Activated CD4-positive, alpha-beta memory T cell treated with anti-CD3 and anti-CD28 coated beads, Interleukin-2, amount 10 ng/mL, durations not matched to agents 7 days and 5 days (primary cell): ENCODE data around the gene GFER. TPM values are rescaled to one million over a fixed set of nuclear protein-coding genes. Genes with fewer than 3 reads are reported as not detected.

Experiments used
- CTCF ChIA-PET: fragments of 350-600 bp; sonication (Branson Sonifier 250); formaldehyde crosslinking; loops from one replicate; lab custom pipeline; 2021; ENCODE audit warnings: antibody characterized with exemption, inconsistent platforms; lab: Charles Lee
- POLR2A ChIA-PET: fragments of 350-600 bp; sonication (Branson Sonifier 250); formaldehyde crosslinking; loops from one replicate; lab custom pipeline; 2021; ENCODE audit warnings: antibody characterized with exemption; lab: Charles Lee
- DNase-seq: peaks from one replicate; pipeline ENCODE4 v3.0.0-alpha.2; 2020
- H3K27ac Mint-ChIP-seq: one replicate; pipeline ENCODE4 v1.8.0; 2021; ENCODE audit warnings: mild to moderate bottlenecking, mixed read lengths
- H3K27me3 Mint-ChIP-seq: one replicate; pipeline ENCODE4 v1.8.0; 2021; ENCODE audit warnings: mixed read lengths
- H3K36me3 Mint-ChIP-seq: one replicate; pipeline ENCODE4 v1.8.0; 2021; ENCODE audit warnings: low read depth, mixed read lengths
- H3K4me1 Mint-ChIP-seq: one replicate; pipeline ENCODE4 v1.8.0; 2021; ENCODE audit warnings: mixed read lengths
- H3K4me3 Mint-ChIP-seq: one replicate; pipeline ENCODE4 v1.8.0; 2021; ENCODE audit warnings: mild to moderate bottlenecking, mixed read lengths
- H3K9me3 Mint-ChIP-seq: one replicate; pipeline ENCODE4 v1.8.0; 2021; ENCODE audit warnings: mixed read lengths
- total RNA-seq, 2 experiments: library from RNA; stranded (reverse); gene quantifications; one replicate each; pipeline ENCODE4 v1.2.3, GENCODE V29; 2021

The GFER gene
- total RNA-seq, 2 experiments from 2014 or later: 29.1 to 32.0 TPM

DNA sequence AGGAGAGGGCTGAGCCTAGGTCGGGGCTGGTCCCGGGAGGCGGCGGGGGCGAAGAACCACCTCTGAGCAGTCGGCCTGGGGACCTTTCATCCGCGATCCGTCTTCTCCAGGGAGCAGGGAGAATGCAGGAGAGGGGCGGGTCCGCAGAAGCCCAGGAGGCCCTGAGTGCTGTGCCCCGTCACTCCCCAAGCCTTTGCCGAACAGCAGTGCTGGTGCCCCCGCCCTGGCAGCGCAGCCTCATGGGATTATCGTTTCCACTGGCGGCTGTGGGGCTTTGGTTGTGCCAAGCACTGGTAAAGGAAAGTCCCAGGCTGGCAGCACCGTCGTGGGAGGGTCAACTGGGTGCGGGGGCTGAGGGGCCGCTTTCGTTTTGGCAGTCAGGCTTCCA lies 11.5 kb upstream of the GFER start:
- Mint-ChIP-seq H3K27ac (peak overlapping the region; percentile 95), H3K4me1 (peaks cover 31% of the 10 kb centered on the region), H3K36me3 (peaks cover 20% of the 10 kb centered on the region), H3K9me3 (no peaks in the 10 kb centered on the region), H3K4me3 (peak overlapping the region; percentile 90), H3K27me3 (no peaks in the 10 kb centered on the region)
- ChIA-PET CTCF (interaction anchor here (0.8 to 2.3 kb wide), 2 partner anchors 32 to 168 kb away, joined by 3 to 8 read pairs; no protein-coding TSS in a partner anchor), POLR2A (interaction anchor here (0.7 to 3.9 kb wide), 10 partner anchors 8 to 190 kb away, joined by 3 to 48 read pairs (median 6); partner anchors contain the start of genes GFER, NDUFB10, NOXO1 and NUBP2)
- DNase-seq: peak; percentile 28

DNA sequence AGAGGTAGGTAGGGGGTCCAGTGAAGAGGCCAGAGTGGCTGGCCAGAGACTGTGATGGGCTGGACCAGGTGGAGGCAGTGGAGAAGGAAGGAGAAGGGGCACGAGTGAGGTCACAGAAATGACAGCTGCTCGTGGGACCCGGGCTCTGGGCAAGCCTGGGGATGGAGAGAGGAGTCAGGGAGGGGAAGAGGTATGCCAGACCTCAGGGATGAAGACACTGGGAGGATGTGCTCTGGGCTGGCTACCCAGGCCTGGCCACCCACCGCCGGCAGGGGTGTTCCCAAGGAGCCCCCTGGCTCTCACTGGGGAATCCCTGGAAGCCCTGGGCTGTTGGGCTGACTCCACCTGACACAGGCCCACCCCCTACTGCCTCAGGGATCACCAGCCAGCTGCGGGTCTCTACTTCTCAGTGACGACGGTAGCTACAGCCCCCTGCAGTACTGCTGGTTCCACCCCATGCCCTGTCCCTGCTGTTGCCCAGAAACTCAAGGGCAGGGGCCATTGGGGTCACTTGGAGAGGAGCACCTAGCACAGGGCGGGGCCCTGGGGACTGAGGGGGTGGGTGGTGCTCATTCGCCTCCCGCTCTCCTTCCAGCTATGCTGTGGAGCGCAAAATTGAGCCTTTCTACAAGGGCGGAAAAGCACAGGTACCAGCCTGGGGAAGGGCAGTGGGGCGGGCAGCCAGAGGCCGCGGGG lies 10.4 kb upstream of the GFER start:
- no peak for DNase-seq
- peaks cover 23% of the 10 kb centered on the region for H3K36me3 Mint-ChIP-seq
- ChIA-PET POLR2A (interaction anchor here (0.8 to 3.9 kb wide), 3 partner anchors 9 to 11 kb away, joined by 3 to 47 read pairs (median 8); partner anchors contain the start of genes GFER and RPS2), CTCF (no interaction called here)
- H3K27me3 Mint-ChIP-seq: no peaks in the 10 kb centered on the region
- H3K4me1 Mint-ChIP-seq: peaks cover 29% of the 10 kb centered on the region
- H3K4me3 Mint-ChIP-seq: no peak overlapping the region
- H3K9me3 Mint-ChIP-seq: no peaks in the 10 kb centered on the region
- no peak overlapping the region for H3K27ac Mint-ChIP-seq

DNA sequence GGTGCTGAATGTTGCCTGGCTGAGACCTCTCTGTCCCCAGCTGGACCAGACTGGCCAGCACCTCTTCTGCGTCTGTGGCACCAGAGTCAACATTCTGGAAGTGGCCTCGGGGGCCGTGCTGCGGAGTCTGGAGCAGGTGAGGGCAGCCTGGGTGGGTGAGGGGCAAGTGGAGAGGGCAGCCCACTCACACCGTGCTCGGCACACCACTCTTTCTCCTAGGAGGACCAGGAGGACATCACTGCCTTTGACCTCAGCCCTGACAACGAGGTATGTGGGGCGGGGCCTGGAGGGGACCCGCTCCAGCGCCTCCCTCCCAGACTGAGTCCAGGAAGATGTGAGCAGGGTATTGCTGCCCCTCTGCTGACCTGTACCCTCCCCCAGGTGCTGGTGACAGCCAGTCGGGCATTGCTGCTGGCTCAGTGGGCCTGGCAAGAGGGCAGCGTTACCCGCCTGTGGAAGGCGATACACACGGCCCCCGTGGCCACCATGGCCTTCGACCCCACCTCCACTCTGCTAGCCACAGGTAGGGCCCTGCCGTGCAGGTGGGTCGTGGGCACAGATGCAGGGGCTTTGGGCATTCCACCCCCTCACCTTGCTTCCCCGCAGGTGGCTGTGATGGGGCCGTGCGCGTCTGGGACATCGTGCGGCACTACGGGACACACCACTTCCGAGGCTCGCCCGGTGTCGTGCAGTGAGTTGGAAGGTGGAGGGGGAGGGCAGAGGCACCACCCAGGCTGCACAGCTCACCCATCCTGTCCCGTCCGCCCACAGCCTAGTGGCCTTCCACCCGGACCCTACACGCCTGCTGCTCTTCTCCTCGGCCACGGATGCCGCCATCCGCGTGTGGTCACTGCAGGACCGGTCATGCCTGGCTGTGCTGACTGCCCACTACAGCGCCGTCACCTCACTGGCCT lies 9.6 kb upstream of the GFER start:
- ChIA-PET POLR2A (interaction anchor here (1.7 to 12.7 kb wide), 3 partner anchors 9 to 11 kb away, joined by 8 to 149 read pairs (median 47); partner anchors contain the start of genes GFER, NDUFB10, RNF151 and RPS2), CTCF (no interaction called here)
- H3K36me3 Mint-ChIP-seq: peaks cover 24% of the 10 kb centered on the region
- H3K27ac Mint-ChIP-seq: no peak overlapping the region
- H3K4me3 Mint-ChIP-seq: peak overlapping the region; percentile 17
- H3K4me1 Mint-ChIP-seq: peaks cover 29% of the 10 kb centered on the region
- no peaks in the 10 kb centered on the region for H3K9me3 Mint-ChIP-seq
- DNase-seq: no peak
- H3K27me3 Mint-ChIP-seq: no peaks in the 10 kb centered on the region

DNA sequence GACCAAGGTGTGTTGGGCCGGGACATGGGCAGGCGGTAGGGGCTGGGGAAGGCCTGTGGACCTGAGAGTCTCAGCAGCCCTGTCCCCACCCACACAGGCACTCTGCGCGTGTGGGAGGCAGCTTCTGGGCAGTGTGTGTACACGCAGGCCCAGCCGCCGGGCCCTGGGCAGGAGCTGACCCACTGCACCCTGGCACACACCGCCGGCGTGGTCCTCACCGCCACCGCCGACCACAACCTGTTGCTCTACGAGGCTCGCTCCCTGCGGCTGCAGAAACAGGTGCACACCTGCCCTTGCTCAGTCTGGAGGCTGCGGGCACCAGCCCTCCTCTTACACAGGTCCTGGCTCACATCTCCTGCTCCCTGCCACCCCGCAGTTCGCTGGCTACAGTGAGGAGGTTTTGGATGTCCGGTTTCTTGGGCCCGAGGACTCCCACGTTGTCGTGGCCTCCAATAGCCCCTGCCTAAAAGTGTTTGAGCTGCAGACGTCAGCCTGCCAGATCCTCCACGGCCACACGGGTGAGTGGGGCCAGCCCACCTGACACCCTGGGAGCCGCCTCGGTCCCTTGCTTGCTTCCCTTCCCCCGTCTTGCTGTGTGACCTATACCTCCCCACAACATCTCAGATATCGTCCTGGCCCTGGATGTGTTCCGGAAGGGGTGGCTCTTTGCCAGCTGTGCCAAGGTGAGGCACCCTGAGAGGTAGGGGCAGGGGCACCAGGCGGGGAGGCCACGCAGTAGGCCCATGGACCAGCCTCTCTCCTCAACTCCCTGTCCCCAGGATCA lies 8.4 kb upstream of the GFER start:
- POLR2A ChIA-PET: interaction anchor here (12.7 kb wide), 1 partner anchor 12 kb away, joined by 149 read pairs; the partner anchor contains the start of genes NDUFB10, RNF151 and RPS2
- no peak for DNase-seq
- CTCF ChIA-PET: no interaction called here
- Mint-ChIP-seq H3K9me3 (no peaks in the 10 kb centered on the region), H3K27me3 (peaks cover 5% of the 10 kb centered on the region), H3K4me1 (peaks cover 25% of the 10 kb centered on the region), H3K27ac (no peak overlapping the region), H3K36me3 (peaks cover 25% of the 10 kb centered on the region), H3K4me3 (no peak overlapping the region)

DNA sequence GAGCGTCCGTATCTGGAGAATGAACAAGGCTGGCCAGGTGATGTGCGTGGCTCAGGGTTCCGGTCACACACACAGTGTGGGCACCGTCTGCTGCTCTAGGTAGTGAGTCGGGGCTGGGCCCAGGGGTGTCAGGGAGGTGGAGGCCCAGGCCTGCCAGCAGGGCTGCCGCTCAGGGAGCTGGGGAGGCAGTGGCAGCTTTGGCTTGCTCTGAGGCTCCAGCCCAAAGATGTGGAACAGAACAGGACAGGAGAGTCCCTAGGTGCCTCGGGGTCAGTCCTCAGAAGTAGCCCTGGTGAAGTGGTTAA lies 7.8 kb upstream of the GFER start:
- POLR2A ChIA-PET: interaction anchor here (12.7 kb wide), 1 partner anchor 12 kb away, joined by 149 read pairs; the partner anchor contains the start of genes NDUFB10, RNF151 and RPS2
- H3K9me3 Mint-ChIP-seq: no peaks in the 10 kb centered on the region
- H3K4me3 Mint-ChIP-seq: no peak overlapping the region
- no peak for DNase-seq
- CTCF ChIA-PET: no interaction called here
- H3K27ac Mint-ChIP-seq: no peak overlapping the region
- peaks cover 25% of the 10 kb centered on the region for H3K36me3 Mint-ChIP-seq
- H3K27me3 Mint-ChIP-seq: peaks cover 7% of the 10 kb centered on the region
- peaks cover 20% of the 10 kb centered on the region for H3K4me1 Mint-ChIP-seq

DNA sequence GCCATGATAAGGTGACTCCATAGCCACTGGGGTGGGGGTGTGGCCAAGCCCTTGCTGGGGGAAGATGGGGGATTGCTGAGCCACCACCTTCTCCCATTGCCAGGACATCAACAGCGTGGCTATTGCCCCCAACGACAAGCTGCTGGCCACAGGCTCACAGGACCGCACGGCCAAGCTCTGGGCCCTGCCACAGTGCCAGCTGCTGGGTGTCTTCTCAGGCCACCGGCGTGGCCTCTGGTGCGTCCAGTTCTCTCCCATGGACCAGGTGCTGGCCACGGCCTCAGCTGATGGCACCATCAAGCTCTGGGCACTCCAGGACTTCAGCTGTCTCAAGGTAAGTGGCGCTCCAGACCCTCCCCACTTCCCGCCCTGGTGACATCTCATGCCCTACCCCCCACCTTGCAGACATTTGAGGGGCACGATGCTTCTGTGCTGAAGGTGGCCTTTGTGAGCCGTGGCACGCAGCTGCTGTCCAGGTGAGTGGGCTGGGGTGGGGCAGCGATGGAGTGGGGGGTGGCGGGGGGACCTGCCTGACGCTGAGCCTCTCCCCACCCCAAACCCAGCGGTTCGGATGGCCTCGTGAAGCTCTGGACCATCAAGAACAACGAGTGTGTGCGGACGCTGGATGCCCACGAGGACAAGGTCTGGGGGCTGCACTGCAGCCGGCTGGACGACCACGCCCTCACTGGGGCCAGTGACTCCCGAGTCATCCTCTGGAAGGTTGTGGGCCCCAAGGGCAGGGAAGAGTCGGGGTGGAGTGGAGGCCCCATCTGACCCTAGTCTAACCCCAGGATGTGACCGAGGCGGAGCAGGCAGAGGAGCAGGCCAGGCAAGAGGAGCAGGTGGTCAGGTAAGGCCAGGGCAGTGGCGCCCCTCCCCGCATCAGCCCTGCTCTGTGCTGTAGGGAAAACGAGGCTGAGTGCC lies 6.8 kb upstream of the GFER start:
- no peak overlapping the region for H3K4me3 Mint-ChIP-seq
- H3K9me3 Mint-ChIP-seq: no peaks in the 10 kb centered on the region
- H3K27ac Mint-ChIP-seq: no peak overlapping the region
- CTCF ChIA-PET: no interaction called here
- H3K36me3 Mint-ChIP-seq: peaks cover 18% of the 10 kb centered on the region
- H3K4me1 Mint-ChIP-seq: peaks cover 15% of the 10 kb centered on the region
- H3K27me3 Mint-ChIP-seq: peaks cover 16% of the 10 kb centered on the region
- POLR2A ChIA-PET: interaction anchor here (1.1 to 12.7 kb wide), 4 partner anchors 13 to 177 kb away, joined by 3 to 149 read pairs (median 4); partner anchors contain the start of genes NDUFB10, RNF151 and RPS2
- DNase-seq: no peak

DNA sequence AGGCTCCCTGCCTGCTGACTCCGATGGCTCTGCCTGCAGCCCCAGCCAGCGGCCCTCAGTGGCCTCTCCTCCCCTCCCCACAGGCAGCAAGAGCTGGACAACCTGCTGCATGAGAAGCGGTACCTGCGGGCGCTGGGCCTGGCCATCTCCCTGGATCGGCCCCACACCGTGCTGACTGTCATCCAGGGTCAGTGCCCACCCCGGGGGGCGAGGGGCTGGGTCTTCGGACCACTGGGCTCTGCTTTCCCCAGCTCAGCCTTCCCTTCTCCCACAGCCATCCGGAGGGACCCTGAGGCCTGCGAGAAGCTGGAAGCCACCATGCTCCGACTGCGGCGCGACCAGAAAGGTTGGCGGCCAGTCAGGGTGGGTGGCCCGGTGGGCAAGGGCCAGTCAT lies 6.1 kb upstream of the GFER start:
- POLR2A ChIA-PET: interaction anchor here (1.1 to 12.7 kb wide), 4 partner anchors 14 to 177 kb away, joined by 3 to 149 read pairs (median 4); partner anchors contain the start of genes NDUFB10, RNF151 and RPS2
- CTCF ChIA-PET: no interaction called here
- H3K27ac Mint-ChIP-seq: no peak overlapping the region

DNA sequence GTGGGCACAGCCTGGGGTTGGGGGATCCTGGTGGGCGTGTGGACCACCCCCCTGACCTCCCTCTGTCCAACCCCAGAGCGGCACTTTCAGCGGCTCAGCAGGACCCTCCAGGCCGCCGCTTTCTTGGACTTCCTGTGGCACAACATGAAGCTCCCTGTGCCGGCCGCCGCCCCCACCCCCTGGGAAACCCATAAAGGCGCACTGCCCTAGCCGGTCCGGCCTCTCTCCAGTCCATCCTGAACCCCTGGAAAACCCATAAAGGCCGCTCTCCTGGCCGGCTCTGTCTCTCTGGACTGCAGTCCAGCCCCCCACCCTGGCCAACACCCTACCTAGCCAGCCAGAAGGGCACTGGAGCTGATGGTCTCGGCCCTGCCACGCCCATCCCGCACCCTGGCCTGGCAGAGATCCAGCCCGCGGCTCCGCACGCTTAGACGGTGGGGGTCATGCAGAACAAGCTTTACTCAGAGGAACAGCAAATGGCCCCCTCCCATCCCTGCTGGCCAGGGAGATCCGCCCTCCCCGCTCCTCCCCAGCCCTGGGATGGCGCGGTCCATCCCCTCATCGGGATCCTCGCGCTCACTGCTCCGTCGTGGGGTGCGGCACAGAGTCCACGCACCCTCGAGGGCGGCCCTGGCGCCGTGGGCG lies 5.4 kb upstream of the GFER start:
- POLR2A ChIA-PET: interaction anchor here (1.1 to 12.7 kb wide), 3 partner anchors 15 to 169 kb away, joined by 3 to 149 read pairs (median 3); partner anchors contain the start of genes NDUFB10, RNF151 and RPS2
- Mint-ChIP-seq H3K4me1 (peaks cover 12% of the 10 kb centered on the region), H3K27ac (no peak overlapping the region), H3K9me3 (no peaks in the 10 kb centered on the region), H3K4me3 (no peak overlapping the region), H3K36me3 (peaks cover 18% of the 10 kb centered on the region), H3K27me3 (peaks cover 27% of the 10 kb centered on the region)
- CTCF ChIA-PET: no interaction called here
- DNase-seq: no peak

More for the DNA sequence above, 6.1 kb upstream of the GFER start:
- H3K4me3 Mint-ChIP-seq: no peak overlapping the region
- H3K9me3 Mint-ChIP-seq: no peaks in the 10 kb centered on the region
- peaks cover 22% of the 10 kb centered on the region for H3K27me3 Mint-ChIP-seq
- DNase-seq: no peak
- H3K36me3 Mint-ChIP-seq: peaks cover 18% of the 10 kb centered on the region
- H3K4me1 Mint-ChIP-seq: peaks cover 13% of the 10 kb centered on the region

DNA sequence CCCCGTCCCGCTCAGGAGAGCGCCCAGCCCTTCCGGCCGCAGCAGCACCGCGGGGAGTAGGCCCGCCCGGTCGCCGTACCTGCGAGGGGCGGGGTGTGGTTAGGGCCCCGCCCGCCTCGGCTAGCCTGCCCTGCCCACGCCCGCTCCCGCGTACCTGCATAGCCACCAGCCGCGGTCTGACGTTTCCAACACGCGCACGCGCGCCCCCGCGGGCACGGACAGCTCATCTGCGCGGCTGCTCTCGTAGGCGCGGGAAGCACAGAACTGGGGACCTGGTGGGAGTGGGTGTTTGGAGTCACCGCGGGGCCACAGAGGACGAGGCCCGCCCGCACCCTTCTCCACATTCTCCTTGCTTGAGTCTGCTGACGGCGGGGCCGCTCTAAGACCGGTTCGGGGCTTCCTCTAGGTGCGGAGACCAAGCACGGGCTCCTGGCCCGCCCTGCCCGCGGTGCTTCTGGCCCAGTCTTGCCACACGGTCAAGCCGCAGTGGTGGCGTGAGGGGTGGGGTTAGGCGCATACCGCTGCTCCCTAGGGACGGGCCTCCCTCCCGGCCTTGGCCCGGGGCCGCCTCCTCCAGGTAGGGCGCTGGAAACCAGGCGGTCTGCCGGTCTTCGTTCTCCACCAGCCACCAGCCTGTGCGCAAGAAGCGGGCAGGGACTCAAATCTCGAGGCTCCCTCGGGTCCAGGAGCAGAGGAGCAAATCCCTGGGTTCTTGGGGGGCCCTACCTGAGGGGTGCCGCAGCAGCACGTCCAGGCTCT lies 4.5 kb upstream of the GFER start:
- ChIA-PET POLR2A (interaction anchor here (1.9 to 12.7 kb wide), 3 partner anchors 8 to 16 kb away, joined by 4 to 149 read pairs (median 5); partner anchors contain the start of genes NDUFB10, RNF151, RPS2 and TBL3), CTCF (no interaction called here)

DNA sequence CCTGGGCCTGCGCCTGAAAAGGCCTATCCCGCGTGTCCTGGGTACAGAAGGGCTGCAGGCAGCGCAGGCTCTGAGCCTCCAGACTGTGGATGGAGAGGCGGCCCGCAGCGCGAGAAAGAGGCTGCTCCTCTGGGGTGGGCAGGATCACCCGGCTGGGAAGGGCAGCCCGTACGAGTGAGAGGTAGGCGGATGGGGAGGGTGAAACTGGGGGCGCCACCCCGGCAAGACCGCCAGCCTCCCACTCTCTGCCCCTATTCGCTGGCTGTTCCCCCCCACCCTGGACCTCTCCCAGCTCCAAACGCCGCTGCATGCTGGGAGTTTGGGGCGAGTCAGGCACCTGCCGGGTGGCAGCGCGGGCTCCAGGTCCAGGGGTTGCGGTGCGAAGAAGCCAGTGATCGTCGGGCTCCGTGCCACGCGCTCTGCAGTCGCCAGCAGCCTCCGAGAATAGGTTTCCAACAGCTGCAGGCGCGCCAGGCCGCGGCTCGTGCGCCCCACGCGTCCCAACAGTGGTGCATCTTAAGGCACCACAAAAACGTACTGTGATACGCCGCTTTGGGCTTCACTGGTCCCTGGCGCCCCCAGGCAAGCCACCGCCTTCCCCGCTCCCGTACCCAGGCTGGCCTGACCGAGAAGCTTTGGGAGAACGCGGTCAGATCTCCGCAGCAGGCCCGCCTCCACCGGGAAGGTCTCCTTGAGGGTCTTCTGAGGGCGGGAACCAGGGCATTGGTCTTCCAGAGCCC lies 3.8 kb upstream of the GFER start:
- POLR2A ChIA-PET: interaction anchor here (0.9 to 12.7 kb wide), 4 partner anchors 8 to 16 kb away, joined by 3 to 149 read pairs (median 4); partner anchors contain the start of genes NDUFB10, RNF151, RPS2 and SYNGR3
- H3K4me3 Mint-ChIP-seq: no peak overlapping the region
- peaks cover 13% of the 10 kb centered on the region for H3K36me3 Mint-ChIP-seq
- H3K27me3 Mint-ChIP-seq: peaks cover 27% of the 10 kb centered on the region
- peaks cover 17% of the 10 kb centered on the region for H3K4me1 Mint-ChIP-seq
- H3K9me3 Mint-ChIP-seq: no peaks in the 10 kb centered on the region
- no peak overlapping the region for H3K27ac Mint-ChIP-seq
- no peak for DNase-seq
- CTCF ChIA-PET: no interaction called here

More for the DNA sequence above, 4.5 kb upstream of the GFER start:
- no peak overlapping the region for H3K27ac Mint-ChIP-seq
- H3K27me3 Mint-ChIP-seq: peaks cover 27% of the 10 kb centered on the region
- H3K4me3 Mint-ChIP-seq: no peak overlapping the region
- peaks cover 18% of the 10 kb centered on the region for H3K36me3 Mint-ChIP-seq
- peaks cover 12% of the 10 kb centered on the region for H3K4me1 Mint-ChIP-seq
- DNase-seq: no peak
- H3K9me3 Mint-ChIP-seq: no peaks in the 10 kb centered on the region
